Neuronal stem cell (in vitro differentiated cells): Measurements from ENCODE around the gene TBC1D16.

Experiments
- DNase-seq: peaks from one replicate; pipeline ENCODE4 v3.0.0-alpha.2; 2013; ENCODE audit warnings: low spot score
- H2AFZ ChIP-seq: one replicate; pipeline ENCODE4 v1.6.1; 2013; ENCODE audit warnings: mild to moderate bottlenecking, low read length, inconsistent platforms
- H2AK5ac ChIP-seq: 2 replicates; pipeline ENCODE4 v1.6.1; 2013; ENCODE audit warnings: low read depth, mild to moderate bottlenecking, inconsistent platforms, low read length, moderate library complexity, mixed read lengths
- H2BK120ac ChIP-seq: 2 replicates; pipeline ENCODE4 v1.6.1; 2013; ENCODE audit warnings: low read depth, mild to moderate bottlenecking, inconsistent platforms, low read length, moderate library complexity, mixed read lengths
- H2BK12ac ChIP-seq: one replicate; pipeline ENCODE4 v1.6.1; 2013; ENCODE audit warnings: low read length, inconsistent platforms
- H2BK15ac ChIP-seq: 2 replicates; pipeline ENCODE4 v1.6.1; 2013; ENCODE audit warnings: mild to moderate bottlenecking, low read length, inconsistent platforms, mixed read lengths
- H2BK5ac ChIP-seq: one replicate; pipeline ENCODE4 v1.6.1; 2013; ENCODE audit warnings: inconsistent platforms, mild to moderate bottlenecking, low read length, moderate library complexity
- H3K14ac ChIP-seq: one replicate; pipeline ENCODE4 v1.6.1; 2013; ENCODE audit warnings: low read length, inconsistent platforms
- H3K18ac ChIP-seq: 2 replicates; pipeline ENCODE4 v1.6.1; 2013; ENCODE audit warnings: low read length, inconsistent platforms
- H3K23ac ChIP-seq: 2 replicates; pipeline ENCODE4 v1.6.1; 2013; ENCODE audit warnings: low read depth, mild to moderate bottlenecking, mixed read lengths, low read length, inconsistent platforms; ENCODE audit not compliant: poor library complexity
- H3K27ac ChIP-seq: replicated peaks from 3 replicates; pipeline ENCODE4 v1.5.1; 2013; ENCODE audit warnings: low read length, inconsistent platforms
- H3K27me3 ChIP-seq, 3 experiments: 2 replicates each; pipeline ENCODE4 v1.6.1; 2013; ENCODE audit warnings: low read length in 3 of 3, mild to moderate bottlenecking in 2 of 3, inconsistent platforms in 1 of 3, low read depth in 1 of 3, mixed read lengths in 1 of 3, moderate library complexity in 1 of 3; ENCODE audit not compliant: control insufficient read depth in 3 of 3, insufficient read depth in 3 of 3
- H3K36me3 ChIP-seq, 2 donors: replicated peaks in 1 of 2; 2 replicates each; pipeline ENCODE4 v1.6.1; 2013; ENCODE audit warnings: low read length in 2 of 2; ENCODE audit not compliant: control insufficient read depth in 2 of 2, insufficient read depth in 2 of 2
- H3K4ac ChIP-seq: 2 replicates; pipeline ENCODE4 v1.6.1; 2013; ENCODE audit warnings: inconsistent platforms, mild to moderate bottlenecking, low read length, moderate library complexity
- H3K4me1 ChIP-seq, 2 donors: 1 replicate in 1 of 2; 2 replicates in 1 of 2; pipeline ENCODE4 v1.6.1; 2013; ENCODE audit warnings: low read length in 2 of 2, low read depth in 1 of 2; ENCODE audit not compliant: control insufficient read depth in 2 of 2, insufficient read depth in 1 of 2
- H3K4me2 ChIP-seq: one replicate; pipeline ENCODE4 v1.6.1; 2013; ENCODE audit warnings: mild to moderate bottlenecking, low read length, inconsistent platforms; ENCODE audit not compliant: insufficient read depth, poor library complexity, severe bottlenecking
- H3K4me3 ChIP-seq, 2 donors: 2 replicates each; pipeline ENCODE4 v1.5.1; 2013; ENCODE audit warnings: low read length in 2 of 2, mild to moderate bottlenecking in 2 of 2, inconsistent platforms in 1 of 2, moderate library complexity in 1 of 2
- H3K79me1 ChIP-seq: one replicate; pipeline ENCODE4 v1.6.1; 2013; ENCODE audit warnings: low read depth, mild to moderate bottlenecking, inconsistent platforms, low read length, moderate library complexity
- H3K9ac ChIP-seq: one replicate; pipeline ENCODE4 v1.6.1; 2013; ENCODE audit warnings: mild to moderate bottlenecking, low read depth, low read length, inconsistent platforms; ENCODE audit not compliant: poor library complexity
- H3K9me3 ChIP-seq, 2 donors: replicated peaks in 1 of 2; 2 replicates each; pipeline versions ENCODE3 to v1.6.1; 2013; ENCODE audit warnings: low read length in 2 of 2, mild to moderate bottlenecking in 2 of 2, inconsistent platforms in 1 of 2, low read depth in 1 of 2, mixed read lengths in 1 of 2, moderate library complexity in 1 of 2; ENCODE audit not compliant: control insufficient read depth in 2 of 2, insufficient read depth in 1 of 2
- H4K8ac ChIP-seq: one replicate; pipeline ENCODE4 v1.6.1; 2013; ENCODE audit warnings: low read depth, mild to moderate bottlenecking, inconsistent platforms, low read length, moderate library complexity
- H4K91ac ChIP-seq: one replicate; pipeline ENCODE4 v1.6.1; 2013; ENCODE audit warnings: low read length, low read depth, mild to moderate bottlenecking, inconsistent platforms; ENCODE audit not compliant: poor library complexity
- WGBS, 2 donors: extraction: QIAGEN DNeasy Blood & Tissue Kit; methylation state at CpG; one replicate each; pipeline ENCODE4 v1.1.7; 2013; ENCODE audit warnings: missing lambda C conversion rate in 2 of 2, mixed read lengths in 1 of 2; ENCODE audit not compliant: insufficient read length in 2 of 2, insufficient replicate concordance in 1 of 2; ENCODE audit errors: extremely low coverage in 2 of 2; 5-methylcytosine and 5-hydroxymethylcytosine counted together

TBC1D16 gene

DNA sequence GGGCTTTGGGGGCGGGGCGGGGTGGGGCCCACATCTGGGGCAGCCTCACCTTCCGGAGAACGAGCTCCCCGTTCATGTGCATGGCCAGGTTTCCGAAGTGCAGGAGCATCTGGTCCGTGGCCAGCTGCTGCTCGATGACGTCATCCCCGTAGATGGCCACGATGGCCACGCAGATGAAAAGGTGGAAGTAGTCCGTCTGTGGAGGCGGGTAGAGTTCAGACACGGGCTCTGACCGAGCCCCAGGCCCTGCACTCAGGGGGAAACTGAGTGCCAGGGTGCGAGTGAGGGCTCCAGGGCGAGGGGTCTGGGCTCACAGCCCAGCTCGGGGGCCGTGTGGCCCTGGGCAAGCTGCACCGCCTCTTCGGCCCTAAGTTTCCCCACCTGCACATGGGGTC is 93.7 kb downstream of the TBC1D16 start:
- no peak overlapping the region for H3K4ac ChIP-seq
- H3K27me3 ChIP-seq, result no peaks in the 10 kb centered on the region
- H3K79me1 ChIP-seq, result peaks cover 2% of the 10 kb centered on the region
- no peaks in the 10 kb centered on the region for H3K9me3 ChIP-seq
- no peak overlapping the region for H4K91ac ChIP-seq
- no CpG with 5 or more reads among the region's 22 CpGs for WGBS, 2 donors
- no peak overlapping the region for H2AK5ac ChIP-seq
- no peak overlapping the region for H3K4me3 ChIP-seq
- DNase-seq, result no peak
- peak overlapping the region; percentile 57 for H3K23ac ChIP-seq
- H3K18ac ChIP-seq, result peak overlapping the region; percentile 57
- peak overlapping the region; percentile 77 for H2BK5ac ChIP-seq
- no peak overlapping the region for H3K9ac ChIP-seq
- peaks cover 0 to 23% of the 10 kb centered on the region in 2 donors for H3K4me1 ChIP-seq
- no peak overlapping the region for H2BK12ac ChIP-seq
- H2AFZ ChIP-seq, result no peak overlapping the region
- H2BK15ac ChIP-seq, result no peak overlapping the region
- no peak overlapping the region for H3K4me2 ChIP-seq
- peaks cover 23 to 93% of the 10 kb centered on the region in 2 donors for H3K36me3 ChIP-seq
- no peak overlapping the region for H3K27ac ChIP-seq
- no peak overlapping the region for H4K8ac ChIP-seq
- H2BK120ac ChIP-seq, result no peak overlapping the region
- H3K14ac ChIP-seq, result no peak overlapping the region

DNA sequence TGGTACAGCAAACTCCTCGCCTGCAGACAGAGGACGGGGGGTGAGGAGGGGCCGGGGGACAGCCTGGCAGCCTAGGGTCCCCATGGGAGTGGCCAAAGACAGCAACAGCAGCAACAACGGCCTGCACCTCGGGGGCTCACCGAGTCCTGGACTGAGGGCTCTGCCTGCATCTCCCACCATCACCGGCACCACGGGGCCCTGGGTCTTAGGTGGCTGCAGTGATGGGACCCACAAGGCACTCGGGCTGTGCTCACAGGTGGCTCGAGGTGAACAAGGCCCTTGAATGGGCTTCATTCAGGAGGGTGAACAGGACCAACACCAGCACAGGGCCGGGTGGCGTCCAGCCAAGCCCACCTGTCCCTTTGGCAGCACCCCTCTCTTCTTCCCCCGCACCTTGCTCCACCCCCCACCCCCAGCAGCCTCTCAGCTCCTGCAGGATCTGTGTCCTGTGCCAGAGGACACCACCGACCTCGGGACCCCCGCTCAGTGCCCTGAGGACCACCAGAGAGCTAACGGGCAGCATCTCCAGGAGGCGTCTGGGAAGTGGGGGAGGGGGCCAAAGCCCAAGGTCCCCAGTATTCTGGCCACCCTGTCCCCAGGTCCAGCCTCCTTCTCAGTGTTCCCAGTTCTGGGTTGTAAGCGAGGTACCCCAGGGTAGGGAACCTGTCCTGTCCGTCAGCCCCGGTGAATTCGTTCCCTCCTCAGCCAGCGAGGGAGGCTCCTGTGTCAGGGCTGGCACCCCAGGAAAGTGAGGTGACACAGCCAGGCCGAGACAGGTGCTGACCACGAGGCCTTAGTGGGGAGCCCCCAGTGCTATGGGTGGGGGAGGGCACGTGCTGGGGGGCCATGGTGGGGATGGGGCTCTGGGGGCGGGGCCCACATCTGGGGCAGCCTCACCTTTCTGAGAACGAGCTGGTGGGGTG is 94.3 kb downstream of the TBC1D16 start:
- H3K27me3 ChIP-seq, result no peaks in the 10 kb centered on the region
- H3K9ac ChIP-seq, result peak overlapping the region; percentile 34
- H3K36me3 ChIP-seq, result peaks cover 23 to 86% of the 10 kb centered on the region in 2 donors
- no peak overlapping the region for H3K27ac ChIP-seq
- H2AFZ ChIP-seq, result no peak overlapping the region
- H2BK120ac ChIP-seq, result peak overlapping the region; percentile 64
- peak overlapping the region; percentile 72 for H2AK5ac ChIP-seq
- no peak overlapping the region for H2BK12ac ChIP-seq
- H3K23ac ChIP-seq, result peak overlapping the region; percentile 81
- no peak overlapping the region for H2BK5ac ChIP-seq
- peaks cover 0 to 26% of the 10 kb centered on the region in 2 donors for H3K4me1 ChIP-seq
- no peak for DNase-seq
- H4K8ac ChIP-seq, result no peak overlapping the region
- no peak overlapping the region for H3K4ac ChIP-seq
- peak overlapping the region; percentile 30 for H2BK15ac ChIP-seq
- H3K79me1 ChIP-seq, result peaks cover 2% of the 10 kb centered on the region
- peak overlapping the region; percentile 49 for H3K18ac ChIP-seq
- H3K14ac ChIP-seq, result no peak overlapping the region
- no CpG with 5 or more reads among the region's 28 CpGs for WGBS, 2 donors
- no peak overlapping the region for H3K4me2 ChIP-seq
- no peaks in the 10 kb centered on the region for H3K9me3 ChIP-seq
- no peak overlapping the region for H3K4me3 ChIP-seq
- H4K91ac ChIP-seq, result no peak overlapping the region

DNA sequence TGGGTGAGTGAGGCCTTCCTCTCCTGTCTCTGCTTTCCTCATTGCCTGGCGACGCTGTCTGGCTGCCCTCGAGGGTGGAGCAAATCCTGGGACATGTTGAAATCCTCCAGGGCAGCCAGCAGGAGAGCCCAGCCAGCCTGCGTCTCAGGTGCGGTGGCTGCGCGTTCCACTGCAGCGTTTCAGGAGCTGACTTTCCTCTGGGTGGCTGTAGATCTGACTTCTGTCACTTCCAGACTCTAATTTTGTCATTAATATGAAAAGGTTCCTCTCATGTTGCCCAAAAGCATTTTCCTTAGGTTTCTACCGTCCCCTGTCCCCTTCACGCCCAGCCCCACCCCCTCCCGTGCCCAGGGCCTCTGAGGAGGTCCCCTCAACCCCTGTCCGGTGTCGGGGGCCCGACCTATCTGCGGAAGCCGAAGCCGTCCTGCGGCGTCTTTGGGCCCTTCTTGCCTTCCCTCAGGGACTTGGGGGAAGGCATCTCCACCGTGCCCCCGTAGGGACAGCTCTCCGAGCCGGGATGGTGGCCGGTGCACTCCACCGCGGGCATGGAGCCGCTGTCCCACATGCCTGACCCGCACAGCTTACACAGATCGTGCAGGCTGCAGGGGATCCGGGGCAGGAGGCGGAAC is 95.1 kb downstream of the TBC1D16 start:
- no peaks in the 10 kb centered on the region for H3K9me3 ChIP-seq
- peak overlapping the region; percentile 34 for H3K9ac ChIP-seq
- H3K36me3 ChIP-seq, result peaks cover 23 to 78% of the 10 kb centered on the region in 2 donors
- H3K4me1 ChIP-seq, result peaks cover 0 to 26% of the 10 kb centered on the region in 2 donors
- no peak overlapping the region for H3K27ac ChIP-seq
- H4K8ac ChIP-seq, result no peak overlapping the region
- H3K27me3 ChIP-seq, result no peaks in the 10 kb centered on the region
- no peak overlapping the region for H2BK5ac ChIP-seq
- H4K91ac ChIP-seq, result no peak overlapping the region
- H3K18ac ChIP-seq, result peak overlapping the region; percentile 49
- H3K14ac ChIP-seq, result no peak overlapping the region
- H3K79me1 ChIP-seq, result peaks cover 2% of the 10 kb centered on the region
- DNase-seq, result no peak
- no peak overlapping the region for H2BK12ac ChIP-seq
- no CpG with 5 or more reads among the region's 31 CpGs for WGBS, 2 donors
- H2AK5ac ChIP-seq, result peak overlapping the region; percentile 72
- H3K4me3 ChIP-seq, result no peak overlapping the region
- H2BK120ac ChIP-seq, result peak overlapping the region; percentile 64
- no peak overlapping the region for H2AFZ ChIP-seq
- peak overlapping the region; percentile 30 for H2BK15ac ChIP-seq
- H3K23ac ChIP-seq, result peak overlapping the region; percentile 81
- no peak overlapping the region for H3K4ac ChIP-seq
- H3K4me2 ChIP-seq, result no peak overlapping the region
